GM23248 (cell line): ENCODE results near the gene VN1R5. TPM values are rescaled to one million over a fixed set of nuclear protein-coding genes. Genes with fewer than 3 reads are reported as not detected.
"Not testable (repeated sequence)": the region's sequence is repeated elsewhere in the genome, so short reads cannot be mapped to it uniquely, and the experiment has no call there.

Experiments
- DNase-seq: peaks from one replicate; pipeline ENCODE4 v3.0.0-alpha.2; 2015
- H2AFZ ChIP-seq: fragments of 200-600 bp; sonication (generic); 2 replicates; pipeline ENCODE4 v1.6.1; 2016; ENCODE audit warnings: antibody characterized with exemption
- H3F3A ChIP-seq: fragments of 200-600 bp; sonication (generic); 2 replicates; pipeline ENCODE4 v1.6.1; 2016; ENCODE audit warnings: mild to moderate bottlenecking, antibody characterized with exemption, mixed run types; ENCODE audit not compliant: insufficient read depth
- H3K27ac ChIP-seq: fragments of 200-600 bp; sonication (generic); 2 replicates; pipeline ENCODE4 v1.5.1; 2016; ENCODE audit warnings: mild to moderate bottlenecking
- H3K27me3 ChIP-seq: fragments of 200-600 bp; sonication (generic); replicated peaks from 2 replicates; pipeline ENCODE4 v1.6.1; 2016; ENCODE audit warnings: mild to moderate bottlenecking; ENCODE audit not compliant: insufficient read depth
- H3K36me3 ChIP-seq: fragments of 200-600 bp; sonication (generic); 2 replicates; pipeline ENCODE4 v1.6.1; 2016; ENCODE audit warnings: low read depth, mild to moderate bottlenecking
- H3K4me1 ChIP-seq: fragments of 200-600 bp; sonication (generic); 2 replicates; pipeline ENCODE4 v1.6.1; 2016; ENCODE audit warnings: mild to moderate bottlenecking; ENCODE audit not compliant: insufficient read depth
- H3K4me2 ChIP-seq: fragments of 200-600 bp; sonication (generic); one replicate; pipeline ENCODE4 v1.6.1; 2016; ENCODE audit warnings: mild to moderate bottlenecking; ENCODE audit not compliant: unreplicated experiment
- H3K4me3 ChIP-seq: fragments of 200-600 bp; sonication (generic); 2 replicates; pipeline ENCODE4 v1.5.1; 2016; ENCODE audit warnings: mild to moderate bottlenecking
- H3K79me2 ChIP-seq: fragments of 200-600 bp; sonication (generic); 2 replicates; pipeline ENCODE4 v1.6.1; 2016; ENCODE audit warnings: mild to moderate bottlenecking; ENCODE audit not compliant: insufficient read depth
- H3K9ac ChIP-seq: fragments of 200-600 bp; sonication (generic); 2 replicates; pipeline ENCODE4 v1.6.1; 2016; ENCODE audit warnings: mild to moderate bottlenecking
- H3K9me2 ChIP-seq: fragments of 200-600 bp; sonication (generic); 2 replicates; pipeline ENCODE4 v1.6.1; 2016; ENCODE audit warnings: mixed run types, mild to moderate bottlenecking, moderate library complexity; ENCODE audit not compliant: insufficient read depth
- H3K9me3 ChIP-seq: fragments of 200-600 bp; sonication (generic); one replicate; pipeline ENCODE4 v1.6.1; 2017; ENCODE audit warnings: low read depth
- H4K20me1 ChIP-seq: fragments of 200-600 bp; sonication (generic); 2 replicates; pipeline ENCODE4 v1.6.0; 2016; ENCODE audit not compliant: insufficient read depth
- EZH2 ChIP-seq: fragments of 200-600 bp; sonication (generic); IDR thresholded peaks from 2 replicates; pipeline ENCODE4 v1.6.1; 2018; ENCODE audit warnings: antibody characterized with exemption, mild to moderate bottlenecking; ENCODE audit not compliant: insufficient read depth, poor library complexity, severe bottlenecking
- EZH2phosphoT487 ChIP-seq: fragments of 200-600 bp; sonication (generic); IDR thresholded peaks from 2 replicates; pipeline ENCODE4 v1.6.1; 2018; ENCODE audit warnings: antibody characterized with exemption, moderate library complexity, mild to moderate bottlenecking, low read depth; ENCODE audit not compliant: insufficient read depth
- WGBS, 2 experiments: methylation state at CpG; one replicate each; pipeline ENCODE4 v1.1.6; 2015 to 2017; ENCODE audit warnings: low lambda C conversion rate in 2 of 2, low coverage in 1 of 2; ENCODE audit errors: missing lambda C conversion rate in 2 of 2; 5-methylcytosine and 5-hydroxymethylcytosine counted together
- in situ Hi-C: fragments of 300-500 bp; cut with MboI; formaldehyde crosslinking; loops from 2 replicates; pipeline ENCODE4 v1.15.0; 2020
- polyA plus RNA-seq: library from polyadenylated mRNA; unstranded; fragments of >200 nt; fragmentation: Nextera tagmentation; extraction: Ambion mirVana; gene quantifications from 2 replicates; pipeline ENCODE4 v1.2.1, GENCODE V29; 2016
- total RNA-seq: library from RNA; depleted of rRNA; stranded (reverse); fragments of >200 nt; shearing (Covaris generic); gene quantifications from 2 replicates; pipeline ENCODE4 v1.2.3, GENCODE V29; 2014; rRNA removed

The VN1R5 gene
- total RNA-seq (not detected in 2 replicates), polyA plus RNA-seq (not detected in 2 replicates)

DNA sequence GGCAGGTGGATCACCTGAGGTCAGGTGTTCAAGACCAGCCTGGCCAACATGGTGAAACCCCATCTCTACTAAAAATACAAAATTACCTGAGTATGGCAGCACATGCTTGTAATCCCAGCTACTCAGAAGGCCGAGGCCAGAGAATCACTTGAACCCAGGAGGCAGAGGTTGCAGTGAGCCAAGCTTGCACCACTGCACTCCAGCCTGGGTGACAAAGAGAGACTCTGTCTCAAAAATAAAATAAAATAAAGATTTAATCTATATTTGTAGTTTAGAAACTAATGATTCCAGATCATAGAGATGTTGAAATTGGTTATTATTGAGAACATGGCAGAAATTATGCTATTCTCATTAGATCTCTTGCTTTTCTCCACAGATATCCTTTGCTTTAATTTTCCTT is at the start of gene VN1R5:
Gene VN1R5, plus strand, starts transcription at position 301 of the 400 bp plus-strand sequence.
- H3F3A ChIP-seq, H3K9me2 ChIP-seq, H3K27ac ChIP-seq, H3K9me3 ChIP-seq, in situ Hi-C loops, H3K4me2 ChIP-seq, H3K4me1 ChIP-seq, H3K4me3 ChIP-seq, H4K20me1 ChIP-seq, H2AFZ ChIP-seq, H3K79me2 ChIP-seq, DNase-seq, H3K36me3 ChIP-seq, H3K27me3 ChIP-seq, H3K9ac ChIP-seq: not testable (repeated sequence)
- WGBS, 2 experiments, result 16 to 26% methylated on average over 1 of the region's 1 CpG

- TF ChIP-seq EZH2phosphoT487 (no peak), EZH2 (no peak)
- in situ Hi-C loops, result no loop called here
- peak overlapping the region; percentile 90 for H3K4me3 ChIP-seq
- H4K20me1 ChIP-seq, result no peaks in the 10 kb centered on the region
- no peaks in the 10 kb centered on the region for H3K9me2 ChIP-seq
- H3F3A ChIP-seq, result no peaks in the 10 kb centered on the region
- H3K27me3 ChIP-seq, result no peaks in the 10 kb centered on the region
- H2AFZ ChIP-seq, result peak overlapping the region; percentile 80; the same call in 1 of the 2 replicates
- 31 to 32% methylated on average over 2 of the region's 2 CpGs for WGBS, 2 experiments
- H3K9me3 ChIP-seq, result no peaks in the 10 kb centered on the region
- peaks cover 10% of the 10 kb centered on the region; the same call in 1 of the 2 replicates for H3K4me1 ChIP-seq
- H3K79me2 ChIP-seq, result peaks cover 59% of the 10 kb centered on the region
- no peaks in the 10 kb centered on the region for H3K36me3 ChIP-seq
- peak; percentile 38 for DNase-seq
- H3K4me2 ChIP-seq, result peak overlapping the region; percentile 84
- peak overlapping the region; percentile 90 for H3K9ac ChIP-seq
- H3K27ac ChIP-seq, result no peak overlapping the region
Observed at GRCh38 chr1:247209396-247209795, 46.5 kb upstream of the VN1R5 start.

DNA sequence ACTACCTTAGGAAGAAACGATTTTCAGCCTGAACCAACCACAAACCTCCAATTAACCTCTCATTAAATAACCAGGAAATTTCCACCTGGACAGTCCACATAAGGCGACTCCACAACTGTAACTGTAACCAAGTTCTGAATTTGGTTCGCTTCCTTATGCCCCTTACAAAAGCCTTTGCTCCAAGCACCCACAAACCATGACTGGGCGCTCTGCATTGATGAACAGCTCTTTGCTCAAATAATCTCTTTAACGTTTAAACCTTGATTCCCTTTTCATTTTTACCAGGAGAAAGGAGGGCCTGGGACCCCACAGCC is 45.9 kb upstream of the VN1R5 start:
- 8 to 15% methylated on average over 5 of the region's 5 CpGs for WGBS, 2 experiments
- Histone ChIP-seq H3K4me1 (peaks cover 10% of the 10 kb centered on the region; the same call in 1 of the 2 replicates), H4K20me1 (no peaks in the 10 kb centered on the region), H3K9ac (peak overlapping the region; percentile 90), H3F3A (no peaks in the 10 kb centered on the region), H3K79me2 (peaks cover 53% of the 10 kb centered on the region), H3K27me3 (no peaks in the 10 kb centered on the region), H3K9me3 (no peaks in the 10 kb centered on the region), H3K27ac (peak overlapping the region; percentile 51), H3K9me2 (no peaks in the 10 kb centered on the region), H3K4me2 (peak overlapping the region; percentile 84), H3K36me3 (no peaks in the 10 kb centered on the region), H3K4me3 (peak overlapping the region; percentile 90), H2AFZ (peak overlapping the region; percentile 80)
- no peak for DNase-seq
- TF ChIP-seq EZH2 (no peak), EZH2phosphoT487 (no peak)
- in situ Hi-C loops, result no loop called here

- Histone ChIP-seq H3K9me2 (no peaks in the 10 kb centered on the region), H4K20me1 (no peaks in the 10 kb centered on the region), H3K27me3 (no peaks in the 10 kb centered on the region), H3K9me3 (no peaks in the 10 kb centered on the region), H3K4me3 (peak overlapping the region; percentile 90), H3K4me2 (peak overlapping the region; percentile 84), H3K36me3 (no peaks in the 10 kb centered on the region), H3K4me1 (peaks cover 10% of the 10 kb centered on the region; the same call in 1 of the 2 replicates), H3K27ac (peak overlapping the region; percentile 51), H3K9ac (peak overlapping the region; percentile 90), H2AFZ (peak overlapping the region; percentile 80), H3F3A (no peaks in the 10 kb centered on the region), H3K79me2 (peaks cover 48% of the 10 kb centered on the region)
- in situ Hi-C loops, result no loop called here
- 1 to 2% methylated on average over 46 to 47 of the region's 49 CpGs for WGBS, 2 experiments
- DNase-seq, result peak; percentile 99
- TF ChIP-seq EZH2phosphoT487 (no peak), EZH2 (no peak)
Observed at GRCh38 chr1:247210376-247211117, 45.3 kb upstream of the VN1R5 start.
